ENCODE data around the gene COL6A6.

DNA sequence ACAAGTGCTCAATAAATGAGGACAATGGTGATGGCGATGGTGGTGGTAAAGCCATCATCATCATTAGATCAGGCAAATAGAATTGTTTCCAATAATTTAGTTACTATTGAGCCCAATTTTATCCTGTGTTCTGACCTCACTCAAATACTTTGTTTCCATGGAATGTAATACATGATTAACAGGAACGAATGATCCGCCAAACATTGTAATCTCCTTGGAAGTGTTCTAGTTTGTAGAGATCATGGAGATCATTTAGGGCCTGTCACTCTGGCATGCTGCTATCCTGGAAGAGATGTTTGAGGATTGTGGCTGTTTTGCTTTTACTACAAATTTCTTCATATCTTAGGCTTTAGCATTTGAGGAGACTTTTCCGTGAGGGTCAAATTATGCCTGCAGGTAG is 2.8 kb downstream of the COL6A6 start:
- TF ChIP-seq, protein P1, sequence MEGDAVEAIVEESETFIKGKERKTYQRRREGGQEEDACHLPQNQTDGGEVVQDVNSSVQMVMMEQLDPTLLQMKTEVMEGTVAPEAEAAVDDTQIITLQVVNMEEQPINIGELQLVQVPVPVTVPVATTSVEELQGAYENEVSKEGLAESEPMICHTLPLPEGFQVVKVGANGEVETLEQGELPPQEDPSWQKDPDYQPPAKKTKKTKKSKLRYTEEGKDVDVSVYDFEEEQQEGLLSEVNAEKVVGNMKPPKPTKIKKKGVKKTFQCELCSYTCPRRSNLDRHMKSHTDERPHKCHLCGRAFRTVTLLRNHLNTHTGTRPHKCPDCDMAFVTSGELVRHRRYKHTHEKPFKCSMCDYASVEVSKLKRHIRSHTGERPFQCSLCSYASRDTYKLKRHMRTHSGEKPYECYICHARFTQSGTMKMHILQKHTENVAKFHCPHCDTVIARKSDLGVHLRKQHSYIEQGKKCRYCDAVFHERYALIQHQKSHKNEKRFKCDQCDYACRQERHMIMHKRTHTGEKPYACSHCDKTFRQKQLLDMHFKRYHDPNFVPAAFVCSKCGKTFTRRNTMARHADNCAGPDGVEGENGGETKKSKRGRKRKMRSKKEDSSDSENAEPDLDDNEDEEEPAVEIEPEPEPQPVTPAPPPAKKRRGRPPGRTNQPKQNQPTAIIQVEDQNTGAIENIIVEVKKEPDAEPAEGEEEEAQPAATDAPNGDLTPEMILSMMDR (IDR thresholded peaks at IDR 0.05) = no peak
- no peak for TF ChIP-seq POLR2AphosphoS5 (IDR thresholded peaks at IDR 0.05)

Measured in prostate gland (tissue), 2 donors.